Transverse colon (tissue), 4 donors: ENCODE data around the gene HOXB6. TPM values are rescaled to one million over a fixed set of nuclear protein-coding genes. Genes with fewer than 3 reads are reported as not detected.

Experiments
- DNase-seq: peaks from one replicate; pipeline ENCODE4 v3.0.0-alpha.2; 2019
- H3K27ac ChIP-seq, 4 donors: fragments of 200-600 bp; sonication (generic); 2 replicates each; pipeline ENCODE4 v1.5.1; 2016 to 2018; ENCODE audit warnings: inconsistent platforms in 4 of 4
- H3K27me3 ChIP-seq: fragments of 200-600 bp; sonication (generic); 2 replicates; pipeline ENCODE4 v1.5.1; 2017; ENCODE audit warnings: inconsistent platforms
- H3K36me3 ChIP-seq, 4 donors: fragments of 200-600 bp; sonication (generic); 2 replicates each; pipeline ENCODE4 v1.5.1; 2017 to 2019; ENCODE audit warnings: inconsistent platforms in 4 of 4
- H3K4me1 ChIP-seq, 4 donors: fragments of 200-600 bp; sonication (generic); 2 replicates each; pipeline ENCODE4 v1.5.1; 2017 to 2020; ENCODE audit warnings: inconsistent platforms in 4 of 4
- H3K4me3 ChIP-seq, 4 donors: fragments of 200-600 bp; sonication (generic); 1 replicate in 1 of 4; 2 replicates in 3 of 4; pipeline versions ENCODE4 v1.5.1 to v1.6.1; 2017 to 2019; ENCODE audit warnings: inconsistent platforms in 4 of 4
- H3K9me3 ChIP-seq, 2 donors: fragments of 200-600 bp; sonication (generic); 2 replicates each; pipeline ENCODE4 v1.5.1; 2017 to 2019; ENCODE audit warnings: inconsistent platforms in 2 of 2
- CTCF ChIP-seq, 5 experiments: fragments of 200-600 bp in 3 of 5; fragments of 450-650 bp in 2 of 5; sonication (generic) in 3 of 5; IDR thresholded peaks; 1 replicate in 2 of 5; 2 replicates in 3 of 5; pipeline ENCODE4 v1.5.1; 2016 to 2017; ENCODE audit warnings: antibody characterized with exemption in 5 of 5, inconsistent platforms in 3 of 5, mild to moderate bottlenecking in 2 of 5, moderate library complexity in 1 of 5
- EP300 ChIP-seq: sonication (generic); formaldehyde crosslinking; IDR thresholded peaks from one replicate; pipeline ENCODE4 v1.6.1; 2017; ENCODE audit warnings: antibody characterized with exemption, low read depth
- POLR2A ChIP-seq: fragments of 450-650 bp; IDR thresholded peaks from one replicate; pipeline ENCODE4 v1.6.1; 2016; ENCODE audit warnings: antibody characterized with exemption, mild to moderate bottlenecking, moderate library complexity
- POLR2AphosphoS5 ChIP-seq, 3 donors: sonication (generic); formaldehyde crosslinking; IDR thresholded peaks; one replicate each; pipeline ENCODE4 v1.6.1; 2016; ENCODE audit warnings: antibody characterized with exemption in 3 of 3
- WGBS, 2 donors: methylation state at CpG; one replicate each; pipeline ENCODE4 v1.1.5; 2018; ENCODE audit warnings: low coverage in 1 of 2; 5-methylcytosine and 5-hydroxymethylcytosine counted together
- in situ Hi-C, 4 donors: fragments of 200-750 bp; cut with MboI; loops; one replicate each; pipeline versions ENCODE4 v1.15.0 to v1.15.1; 2017; ENCODE audit warnings: low sequenced_read_pairs in 3 of 4, low pct_ligation_motif_present in 1 of 4, low pct_unique_long_range_greater_than_20kb in 1 of 4
- intact Hi-C: fragments of 100-400 bp; cut with DNase I; formaldehyde crosslinking; loops from one replicate; pipeline ENCODE4 v1.15.1; 2023; ENCODE audit warnings: low total_unique reads
- total RNA-seq, 4 donors: library from RNA; depleted of rRNA; stranded (reverse); fragments of >200 nt; gene quantifications; one replicate each; pipeline ENCODE4 v1.1.0, GENCODE V29; 2016

HOXB6 gene
- 10 to 100 TPM; 42.7 to 78.4 (median 62.5) TPM for total RNA-seq

GRCh38 chr17:48604770-48605329, at the start of gene HOXB6:
Gene HOXB6, minus strand, starts transcription at chr17:48604986. Its CDS starts 6,836 bp downstream, at chr17:48598150.
- DNase-seq, result peak; percentile 88
- no peaks in the 10 kb centered on the region for H3K36me3 ChIP-seq
- in situ Hi-C loops, result no loop called here
- H3K4me3 ChIP-seq, result peak within 1 kb of the TSS; percentile 7 to 66 (median 41)
- H3K27ac ChIP-seq, result peak within 1 kb of the TSS; percentile 86 to 95 (median 90)
- intact Hi-C loops, result no loop called here
- H3K9me3 ChIP-seq, result no peaks in the 10 kb centered on the region
- peaks cover 17% of the 10 kb centered on the region for H3K27me3 ChIP-seq
- TF ChIP-seq EP300 (no peak), POLR2A (peak; percentile 98), POLR2AphosphoS5 (IDR thresholded peaks at IDR 0.05) (peak; percentile 89 to 97 (median 95)), CTCF (IDR thresholded peaks at IDR 0.05) (peak in 4 of 5 experiments; percentile 5 to 59 (median 34))
- H3K4me1 ChIP-seq, result peaks cover 3 to 49% (median 39%) of the 10 kb centered on the region in 4 donors
- 35 to 43% methylated on average over 3 to 16 of the region's 16 CpGs for WGBS, 2 donors

- TF ChIP-seq POLR2AphosphoS5 (IDR thresholded peaks at IDR 0.05) (no peak), EP300 (no peak), POLR2A (no peak), CTCF (IDR thresholded peaks at IDR 0.05) (no peak)
- peaks cover 43% of the 10 kb centered on the region for H3K27me3 ChIP-seq
- intact Hi-C loops, result no loop called here
- no peaks in the 10 kb centered on the region for H3K36me3 ChIP-seq
- WGBS, 2 donors, result 81 to 88% methylated on average over 1 of the region's 1 CpG
- H3K9me3 ChIP-seq, result no peaks in the 10 kb centered on the region
- H3K27ac ChIP-seq, result no peak overlapping the region
- DNase-seq, result no peak
- no peak overlapping the region for H3K4me3 ChIP-seq
- peaks cover 2 to 12% (median 10%) of the 10 kb centered on the region in 4 donors for H3K4me1 ChIP-seq
- in situ Hi-C loops, result loop anchor here in 1 of 4 donors (25.0 kb wide), 1 partner anchor 138 kb away; no protein-coding TSS in a partner anchor
Observed at GRCh38 chr17:48649741-48650140, 45.0 kb upstream of the HOXB6 start.

GRCh38 chr17:48647963-48648245, 43.1 kb upstream of the HOXB6 start:
- WGBS, 2 donors, result 67 to 82% methylated on average over 1 of the region's 1 CpG
- Histone ChIP-seq H3K4me1 (peaks cover 2 to 12% (median 10%) of the 10 kb centered on the region in 4 donors), H3K27me3 (peaks cover 61% of the 10 kb centered on the region), H3K4me3 (peak overlapping the region in 3 of 4 donors; percentile 57 to 60 (median 58)), H3K36me3 (no peaks in the 10 kb centered on the region), H3K9me3 (no peaks in the 10 kb centered on the region), H3K27ac (peak overlapping the region; percentile 86 to 93 (median 90))
- no peak for DNase-seq
- in situ Hi-C loops (no loop called here), intact Hi-C loops (no loop called here)
- TF ChIP-seq CTCF (IDR thresholded peaks at IDR 0.05) (no peak), EP300 (no peak), POLR2A (no peak), POLR2AphosphoS5 (IDR thresholded peaks at IDR 0.05) (no peak)

GRCh38 chr17:48647103-48647962, 42.5 kb upstream of the HOXB6 start:
- DNase-seq, result peak; percentile 63
- H3K27me3 ChIP-seq, result peaks cover 67% of the 10 kb centered on the region

More at GRCh38 chr17:48647103-48647962, 42.5 kb upstream of the HOXB6 start:
- Histone ChIP-seq H3K36me3 (no peaks in the 10 kb centered on the region), H3K9me3 (no peaks in the 10 kb centered on the region), H3K4me3 (peak overlapping the region; percentile 41 to 60 (median 58)), H3K4me1 (peaks cover 2 to 13% (median 10%) of the 10 kb centered on the region in 4 donors), H3K27ac (peak overlapping the region; percentile 86 to 93 (median 90))
- intact Hi-C loops, result no loop called here
- 1 to 4% methylated on average over 10 to 27 of the region's 30 CpGs for WGBS, 2 donors
- peak in 1 of 5 experiments; percentile 38 for TF ChIP-seq CTCF (IDR thresholded peaks at IDR 0.05)
- no peak for TF ChIP-seq EP300
- TF ChIP-seq POLR2A, result peak; percentile 28
- TF ChIP-seq POLR2AphosphoS5 (IDR thresholded peaks at IDR 0.05), result peak; percentile 22 to 58 (median 45)
- in situ Hi-C loops, result no loop called here
